ENCODE measurements around the gene NKPD1. TPM values are rescaled to one million over a fixed set of nuclear protein-coding genes. Genes with fewer than 3 reads are reported as not detected.

NKPD1 gene
- total RNA-seq, 1 donor from 2014 or later: 0.67 TPM

DNA sequence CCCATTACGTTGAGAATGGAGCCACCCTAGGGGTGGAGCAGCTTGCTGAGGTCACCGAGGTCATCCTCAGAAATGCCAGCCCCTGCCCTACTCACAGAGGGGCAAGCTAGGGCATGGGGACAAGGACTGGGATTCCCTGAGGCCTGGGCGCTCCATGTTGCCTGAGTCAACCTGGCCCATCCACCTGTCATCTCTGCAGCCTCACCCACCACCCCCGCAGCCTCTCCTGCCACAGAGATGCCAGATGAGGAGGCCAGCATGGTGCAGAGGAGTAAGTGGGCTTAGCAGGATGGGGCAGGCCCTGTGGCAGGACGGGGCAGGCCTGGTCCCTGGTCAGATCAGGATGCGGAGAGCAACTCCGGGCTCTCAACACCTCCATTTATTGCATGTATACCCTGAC is 9.5 kb downstream of the NKPD1 start:
- Mint-ChIP-seq H3K27ac (ENCODE audit: unreplicated experiment) (no peak overlapping the region), H3K27me3 (ENCODE audit: unreplicated experiment) (peaks cover 21% of the 10 kb centered on the region), H3K36me3 (ENCODE audit: low read depth, unreplicated experiment) (peaks cover 4% of the 10 kb centered on the region), H3K4me3 (ENCODE audit: unreplicated experiment) (no peak overlapping the region), H3K9me3 (ENCODE audit: unreplicated experiment) (no peaks in the 10 kb centered on the region), H3K4me1 (ENCODE audit: unreplicated experiment) (peaks cover 13% of the 10 kb centered on the region)
- DNase-seq (ENCODE audit: low spot score): no peak
- TF ChIP-seq, protein P1, sequence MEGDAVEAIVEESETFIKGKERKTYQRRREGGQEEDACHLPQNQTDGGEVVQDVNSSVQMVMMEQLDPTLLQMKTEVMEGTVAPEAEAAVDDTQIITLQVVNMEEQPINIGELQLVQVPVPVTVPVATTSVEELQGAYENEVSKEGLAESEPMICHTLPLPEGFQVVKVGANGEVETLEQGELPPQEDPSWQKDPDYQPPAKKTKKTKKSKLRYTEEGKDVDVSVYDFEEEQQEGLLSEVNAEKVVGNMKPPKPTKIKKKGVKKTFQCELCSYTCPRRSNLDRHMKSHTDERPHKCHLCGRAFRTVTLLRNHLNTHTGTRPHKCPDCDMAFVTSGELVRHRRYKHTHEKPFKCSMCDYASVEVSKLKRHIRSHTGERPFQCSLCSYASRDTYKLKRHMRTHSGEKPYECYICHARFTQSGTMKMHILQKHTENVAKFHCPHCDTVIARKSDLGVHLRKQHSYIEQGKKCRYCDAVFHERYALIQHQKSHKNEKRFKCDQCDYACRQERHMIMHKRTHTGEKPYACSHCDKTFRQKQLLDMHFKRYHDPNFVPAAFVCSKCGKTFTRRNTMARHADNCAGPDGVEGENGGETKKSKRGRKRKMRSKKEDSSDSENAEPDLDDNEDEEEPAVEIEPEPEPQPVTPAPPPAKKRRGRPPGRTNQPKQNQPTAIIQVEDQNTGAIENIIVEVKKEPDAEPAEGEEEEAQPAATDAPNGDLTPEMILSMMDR (IDR thresholded peaks at IDR 0.05; ENCODE audit: unreplicated experiment): no peak

DNA sequence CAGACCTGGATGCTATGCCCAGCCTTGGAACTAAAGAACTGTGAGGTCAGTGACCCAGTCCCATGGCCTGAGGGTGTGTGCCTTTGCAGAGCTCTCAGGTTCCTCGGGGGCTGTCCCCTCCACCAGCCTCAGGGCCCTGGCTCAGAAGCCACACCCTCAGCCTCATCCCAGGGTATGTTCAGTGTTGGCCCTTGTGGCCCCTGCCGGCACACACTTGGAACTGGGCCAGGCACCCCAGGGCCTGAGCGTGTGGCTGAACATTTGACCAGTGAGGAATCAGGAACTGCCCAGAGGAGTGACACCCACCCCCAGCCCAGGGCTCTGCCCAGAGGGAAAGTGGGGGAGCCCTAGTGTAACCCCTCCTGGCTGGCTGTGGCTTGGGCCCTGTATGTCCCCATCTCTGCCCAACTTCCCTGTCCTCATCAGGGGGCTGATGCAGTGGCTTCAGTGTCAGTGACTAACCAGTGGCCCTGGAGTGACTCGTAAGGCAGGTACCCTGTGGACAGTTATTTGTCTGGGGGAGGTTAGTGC is 10.0 kb downstream of the NKPD1 start:
- Mint-ChIP-seq H3K4me1 (ENCODE audit: unreplicated experiment) (peaks cover 13% of the 10 kb centered on the region), H3K36me3 (ENCODE audit: low read depth, unreplicated experiment) (peaks cover 4% of the 10 kb centered on the region), H3K27me3 (ENCODE audit: unreplicated experiment) (peaks cover 21% of the 10 kb centered on the region), H3K4me3 (ENCODE audit: unreplicated experiment) (no peak overlapping the region), H3K27ac (ENCODE audit: unreplicated experiment) (no peak overlapping the region), H3K9me3 (ENCODE audit: unreplicated experiment) (no peaks in the 10 kb centered on the region)
- TF ChIP-seq, protein P1 (IDR thresholded peaks at IDR 0.05; ENCODE audit: unreplicated experiment): no peak
- DNase-seq (ENCODE audit: low spot score): no peak

DNA sequence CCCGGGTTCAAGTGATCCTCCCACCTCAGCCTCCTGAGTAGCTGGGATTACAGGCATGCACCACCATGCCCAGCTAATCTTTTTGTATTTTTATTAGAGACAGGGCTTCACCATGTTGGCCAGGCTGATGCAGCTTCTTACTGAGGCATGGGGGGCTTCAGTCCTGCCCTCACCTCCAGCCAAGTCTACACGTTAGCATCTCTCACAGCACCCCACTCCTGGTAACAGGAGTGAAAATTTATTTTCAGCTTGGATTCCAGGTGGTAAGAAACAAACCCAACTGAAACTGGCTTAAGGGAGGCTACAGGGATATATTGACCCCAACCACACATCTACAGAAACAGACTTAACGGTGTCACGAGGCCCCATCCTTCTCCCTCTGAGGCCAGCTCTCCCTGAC is 10.6 kb downstream of the NKPD1 start:
- Mint-ChIP-seq H3K9me3 (ENCODE audit: unreplicated experiment) (no peaks in the 10 kb centered on the region), H3K4me1 (ENCODE audit: unreplicated experiment) (peaks cover 11% of the 10 kb centered on the region), H3K4me3 (ENCODE audit: unreplicated experiment) (no peak overlapping the region), H3K27ac (ENCODE audit: unreplicated experiment) (no peak overlapping the region), H3K27me3 (ENCODE audit: unreplicated experiment) (peaks cover 21% of the 10 kb centered on the region), H3K36me3 (ENCODE audit: low read depth, unreplicated experiment) (peaks cover 4% of the 10 kb centered on the region)
- TF ChIP-seq, protein P1 (IDR thresholded peaks at IDR 0.05; ENCODE audit: unreplicated experiment): no peak
- no peak for DNase-seq (ENCODE audit: low spot score)

DNA sequence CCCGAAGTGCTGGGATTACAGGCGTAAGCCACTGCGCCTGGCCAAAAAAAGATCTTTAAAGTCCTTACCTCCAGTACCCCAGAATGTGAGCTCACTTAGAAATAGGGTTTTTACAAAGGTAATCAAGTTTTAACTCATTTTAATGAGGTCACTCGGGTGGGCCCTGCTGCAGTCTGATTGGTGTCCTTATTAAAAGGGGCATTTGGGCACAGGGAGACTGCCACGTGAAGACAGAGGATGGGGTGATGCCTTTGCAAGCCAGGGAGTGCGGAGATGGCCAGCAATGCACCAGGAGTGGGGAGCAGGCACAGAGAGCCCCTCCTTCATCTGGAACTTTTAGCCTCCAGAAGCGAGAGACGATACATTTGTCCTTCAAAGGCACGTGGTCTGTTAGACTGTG is 11.7 kb downstream of the NKPD1 start:
- Mint-ChIP-seq H3K4me3 (ENCODE audit: unreplicated experiment) (peak overlapping the region; percentile 42), H3K27ac (ENCODE audit: unreplicated experiment) (no peak overlapping the region), H3K36me3 (ENCODE audit: low read depth, unreplicated experiment) (peaks cover 4% of the 10 kb centered on the region), H3K9me3 (ENCODE audit: unreplicated experiment) (no peaks in the 10 kb centered on the region), H3K27me3 (ENCODE audit: unreplicated experiment) (peaks cover 15% of the 10 kb centered on the region), H3K4me1 (ENCODE audit: unreplicated experiment) (peaks cover 7% of the 10 kb centered on the region)
- TF ChIP-seq, protein P1 (IDR thresholded peaks at IDR 0.05; ENCODE audit: unreplicated experiment): no peak
- DNase-seq (ENCODE audit: low spot score): no peak

GRCh38 chr19:45147835-45148676 is 12.7 kb downstream of the NKPD1 start:
- peaks cover 6% of the 10 kb centered on the region for H3K36me3 Mint-ChIP-seq (ENCODE audit: low read depth, unreplicated experiment)
- no peak for DNase-seq (ENCODE audit: low spot score)
- no peak overlapping the region for H3K27ac Mint-ChIP-seq (ENCODE audit: unreplicated experiment)
- TF ChIP-seq, protein P1 (IDR thresholded peaks at IDR 0.05; ENCODE audit: unreplicated experiment): no peak
- H3K27me3 Mint-ChIP-seq (ENCODE audit: unreplicated experiment): peaks cover 12% of the 10 kb centered on the region
- no peaks in the 10 kb centered on the region for H3K9me3 Mint-ChIP-seq (ENCODE audit: unreplicated experiment)
- no peak overlapping the region for H3K4me3 Mint-ChIP-seq (ENCODE audit: unreplicated experiment)
- peaks cover 3% of the 10 kb centered on the region for H3K4me1 Mint-ChIP-seq (ENCODE audit: unreplicated experiment)

Data from endothelial cell (in vitro differentiated cells).